Ectodermal cell (in vitro differentiated cells): ENCODE data around the gene TMEM208.

Source experiments
- H3K27ac ChIP-seq: 2 replicates; pipeline ENCODE4 v1.7.0; 2013; ENCODE audit warnings: mild to moderate bottlenecking, low read depth, low read length; ENCODE audit not compliant: insufficient read depth, poor library complexity, severe bottlenecking
- H3K27me3 ChIP-seq: 2 replicates; pipeline ENCODE4 v1.7.0; 2013; ENCODE audit warnings: mild to moderate bottlenecking, low read length; ENCODE audit not compliant: insufficient read depth, control insufficient read depth, poor library complexity, severe bottlenecking
- H3K36me3 ChIP-seq: one replicate; pipeline ENCODE4 v1.7.0; 2013; ENCODE audit warnings: low read length; ENCODE audit not compliant: control insufficient read depth, insufficient read depth
- H3K4me1 ChIP-seq: one replicate; pipeline ENCODE4 v1.7.0; 2013; ENCODE audit warnings: low read length; ENCODE audit not compliant: control insufficient read depth, insufficient read depth
- H3K4me3 ChIP-seq: 2 replicates; pipeline ENCODE4 v1.7.0; 2013; ENCODE audit warnings: low read depth, low read length, control low read depth; ENCODE audit not compliant: insufficient read depth
- H3K9me3 ChIP-seq: 2 replicates; pipeline ENCODE4 v1.7.0; 2013; ENCODE audit warnings: mild to moderate bottlenecking, low read length, moderate library complexity; ENCODE audit not compliant: control insufficient read depth
- WGBS, 2 experiments: methylation state at CpG; one replicate each; pipeline ENCODE4 v1.1.7; 2013; ENCODE audit warnings: missing lambda C conversion rate in 2 of 2; 5-methylcytosine and 5-hydroxymethylcytosine counted together

Gene TMEM208

DNA sequence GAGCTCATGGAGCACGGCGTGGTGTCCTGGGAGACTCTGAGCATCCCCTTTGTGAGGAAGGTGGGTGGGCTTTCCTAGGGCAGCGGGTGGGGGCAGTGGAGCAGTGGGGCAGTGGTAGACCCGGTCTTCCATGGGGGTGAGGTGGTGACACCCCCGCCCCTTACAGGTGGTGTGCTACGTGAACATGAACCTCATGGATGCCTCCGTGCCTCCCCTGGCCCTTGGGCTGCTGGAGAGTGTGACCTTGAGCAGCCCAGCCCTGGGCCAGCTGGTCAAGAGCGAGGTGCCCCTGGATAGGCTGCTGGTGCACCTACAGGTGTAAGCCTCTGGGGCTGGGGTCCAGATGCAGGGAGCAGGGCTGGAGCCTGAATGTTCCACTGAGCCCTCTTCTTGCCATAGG, 26.4 kb upstream of the TMEM208 start:
- H3K27ac ChIP-seq, result no peak overlapping the region
- no peaks in the 10 kb centered on the region for H3K4me1 ChIP-seq
- WGBS, 2 experiments, result 95 to 97% methylated on average over 8 of the region's 8 CpGs
- no peak overlapping the region for H3K4me3 ChIP-seq
- H3K36me3 ChIP-seq, result peaks cover 21% of the 10 kb centered on the region
- no peaks in the 10 kb centered on the region for H3K9me3 ChIP-seq
- H3K27me3 ChIP-seq, result no peaks in the 10 kb centered on the region

GRCh38 chr16:67201411-67202345, 25.3 kb upstream of the TMEM208 start:
- peaks cover 4% of the 10 kb centered on the region for H3K4me1 ChIP-seq
- H3K27me3 ChIP-seq, result no peaks in the 10 kb centered on the region
- no peak overlapping the region for H3K4me3 ChIP-seq
- 96 to 97% methylated on average over 40 of the region's 40 CpGs for WGBS, 2 experiments
- no peaks in the 10 kb centered on the region for H3K9me3 ChIP-seq
- peaks cover 9% of the 10 kb centered on the region for H3K36me3 ChIP-seq
- H3K27ac ChIP-seq, result no peak overlapping the region

DNA sequence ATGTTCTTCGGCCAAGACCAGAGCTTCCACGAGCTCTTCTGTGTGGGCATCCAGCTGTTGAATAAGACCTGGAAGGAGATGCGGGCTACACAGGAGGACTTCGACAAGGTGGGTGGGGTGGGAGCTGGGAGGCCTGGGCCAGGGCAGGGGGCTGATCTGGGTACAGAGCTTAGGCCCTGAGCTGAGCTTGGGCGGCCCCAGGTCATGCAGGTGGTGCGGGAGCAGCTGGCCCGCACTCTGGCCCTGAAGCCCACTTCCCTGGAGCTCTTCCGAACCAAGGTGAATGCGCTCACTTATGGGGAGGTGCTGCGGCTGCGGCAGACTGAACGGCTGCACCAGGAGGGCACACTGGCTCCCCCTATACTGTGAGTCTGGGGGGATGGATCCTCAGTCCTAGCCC, 24.5 kb upstream of the TMEM208 start:
- Histone ChIP-seq H3K4me1 (peaks cover 12% of the 10 kb centered on the region), H3K27ac (no peak overlapping the region), H3K9me3 (no peaks in the 10 kb centered on the region), H3K36me3 (peaks cover 2% of the 10 kb centered on the region), H3K4me3 (no peak overlapping the region), H3K27me3 (no peaks in the 10 kb centered on the region)
- 95 to 96% methylated on average over 12 of the region's 12 CpGs for whole genome bisulfite sequencing, 2 experiments

DNA sequence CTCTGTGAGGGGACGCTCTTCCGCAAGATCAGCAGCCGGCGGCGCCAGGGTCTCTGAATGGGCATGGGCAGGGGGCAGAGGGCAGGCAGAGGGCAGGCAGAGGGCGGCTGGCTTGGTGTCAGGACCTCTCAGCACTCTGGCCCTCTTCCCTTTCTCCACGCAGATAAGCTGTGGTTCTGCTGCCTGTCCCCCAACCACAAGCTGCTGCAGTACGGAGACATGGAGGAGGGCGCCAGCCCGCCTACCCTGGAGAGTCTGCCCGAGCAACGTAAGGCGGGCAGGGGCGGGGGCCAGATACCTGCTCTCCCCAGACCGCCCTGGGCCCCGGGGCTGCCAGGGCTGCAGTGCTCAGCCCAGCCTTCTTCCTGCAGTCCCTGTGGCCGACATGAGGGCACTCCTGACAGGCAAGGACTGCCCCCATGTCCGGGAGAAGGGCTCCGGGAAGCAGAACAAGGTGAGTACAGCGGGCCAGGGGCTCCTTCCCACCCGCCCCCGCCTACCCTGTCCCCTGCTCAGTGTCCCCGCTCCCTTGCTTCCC, 23.9 kb upstream of the TMEM208 start:
- H3K4me1 ChIP-seq, result peaks cover 15% of the 10 kb centered on the region
- no peaks in the 10 kb centered on the region for H3K27me3 ChIP-seq
- no peaks in the 10 kb centered on the region for H3K9me3 ChIP-seq
- no peaks in the 10 kb centered on the region for H3K36me3 ChIP-seq
- no peak overlapping the region for H3K4me3 ChIP-seq
- H3K27ac ChIP-seq, result no peak overlapping the region
- WGBS, 2 experiments, result 95 to 96% methylated on average over 23 of the region's 23 CpGs

GRCh38 chr16:67204076-67204475, 22.9 kb upstream of the TMEM208 start:
- WGBS, 2 experiments, result 93 to 94% methylated on average over 4 of the region's 4 CpGs
- Histone ChIP-seq H3K27ac (no peak overlapping the region), H3K4me1 (peaks cover 15% of the 10 kb centered on the region), H3K27me3 (no peaks in the 10 kb centered on the region), H3K9me3 (no peaks in the 10 kb centered on the region), H3K36me3 (no peaks in the 10 kb centered on the region), H3K4me3 (no peak overlapping the region)

- 80 to 86% methylated on average over 8 of the region's 8 CpGs for WGBS, 2 experiments
- Histone ChIP-seq H3K27me3 (no peaks in the 10 kb centered on the region), H3K4me1 (peaks cover 15% of the 10 kb centered on the region), H3K4me3 (no peak overlapping the region), H3K9me3 (no peaks in the 10 kb centered on the region), H3K36me3 (no peaks in the 10 kb centered on the region), H3K27ac (no peak overlapping the region)
Measured at GRCh38 chr16:67206129-67206837, 20.6 kb upstream of the TMEM208 start.

- 61 to 65% methylated on average over 3 of the region's 3 CpGs for WGBS, 2 experiments
- H3K27ac ChIP-seq, result no peak overlapping the region
- no peak overlapping the region for H3K4me3 ChIP-seq
- no peaks in the 10 kb centered on the region for H3K27me3 ChIP-seq
- H3K4me1 ChIP-seq, result peaks cover 15% of the 10 kb centered on the region
- H3K9me3 ChIP-seq, result no peaks in the 10 kb centered on the region
- no peaks in the 10 kb centered on the region for H3K36me3 ChIP-seq
Measured at GRCh38 chr16:67206838-67207248, 20.1 kb upstream of the TMEM208 start.

- H3K27me3 ChIP-seq, result no peaks in the 10 kb centered on the region
- peaks cover 15% of the 10 kb centered on the region for H3K4me1 ChIP-seq
- WGBS, 2 experiments, result 82% methylated on average over 21 of the region's 21 CpGs
- no peak overlapping the region for H3K4me3 ChIP-seq
- no peaks in the 10 kb centered on the region for H3K36me3 ChIP-seq
- H3K27ac ChIP-seq, result no peak overlapping the region
- H3K9me3 ChIP-seq, result no peaks in the 10 kb centered on the region
Measured at GRCh38 chr16:67207249-67208091, 19.5 kb upstream of the TMEM208 start.

GRCh38 chr16:67208154-67208896, 18.6 kb upstream of the TMEM208 start:
- Histone ChIP-seq H3K4me3 (no peak overlapping the region), H3K9me3 (no peaks in the 10 kb centered on the region), H3K27me3 (no peaks in the 10 kb centered on the region), H3K4me1 (peaks cover 15% of the 10 kb centered on the region), H3K27ac (no peak overlapping the region), H3K36me3 (no peaks in the 10 kb centered on the region)
- 93 to 94% methylated on average over 11 of the region's 11 CpGs for WGBS, 2 experiments
